ENCODE results near the gene CERCAM. TPM values are rescaled to one million over a fixed set of nuclear protein-coding genes. Genes with fewer than 3 reads are reported as not detected.

Gene CERCAM
- total RNA-seq, 1 experiment from 2014 or later: 10.1 TPM

DNA sequence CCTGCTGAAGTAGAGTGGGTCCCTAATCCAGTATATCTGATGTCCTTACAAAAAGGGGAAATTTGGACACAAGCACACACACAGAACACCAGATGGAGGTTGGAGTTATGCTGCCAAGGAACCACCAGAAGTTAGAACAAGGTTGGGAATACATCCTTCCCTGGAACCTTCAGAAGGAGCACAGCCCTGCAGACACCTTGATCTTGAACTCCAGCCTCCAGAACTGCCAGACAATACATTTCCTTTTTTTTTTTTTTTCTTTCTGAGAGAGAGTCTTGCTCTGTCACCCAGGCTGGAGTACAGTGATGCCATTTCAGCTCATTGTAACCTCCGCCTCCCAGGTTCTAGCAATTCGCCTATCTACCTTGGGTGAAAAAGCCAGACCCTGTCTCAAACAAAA lies 28.1 kb downstream of the CERCAM start:
- Histone ChIP-seq H3K4me3 (ENCODE audit: low read depth, low read length, poor library complexity, severe bottlenecking) (no peak overlapping the region), H3K4me1 (ENCODE audit: insufficient read depth, low read length, poor library complexity, severe bottlenecking) (no peaks in the 10 kb centered on the region), H3K36me3 (ENCODE audit: insufficient read depth, low read length, poor library complexity, severe bottlenecking) (no peaks in the 10 kb centered on the region), H3K27me3 (replicated peaks; ENCODE audit: insufficient read depth, low read depth, low read length, poor library complexity) (no peaks in the 10 kb centered on the region), H3K9me3 (ENCODE audit: low read depth, low read length, poor library complexity, severe bottlenecking) (no peaks in the 10 kb centered on the region), H3K27ac (ENCODE audit: low read depth, low read length, poor library complexity, severe bottlenecking) (no peak overlapping the region)
- intact Hi-C loops (cut with micrococcal nuclease; ENCODE audit: unreplicated experiment): no loop called here
- CTCF ChIA-PET: interaction anchor here (0.7 to 1.4 kb wide), 2 partner anchors 10 to 187 kb away, joined by 3 to 12 read pairs; no protein-coding TSS in a partner anchor
- no TSS peak for BruUV-seq (replicated peaks)
- POLR2A ChIA-PET (ENCODE audit: low non-redundant PET): no interaction called here
- no peak for TF ChIP-seq EZH2 (IDR thresholded peaks at IDR 0.05; ENCODE audit: borderline replicate concordance, low read depth, low read length, poor library complexity, severe bottlenecking)
- TF ChIP-seq, protein P1, sequence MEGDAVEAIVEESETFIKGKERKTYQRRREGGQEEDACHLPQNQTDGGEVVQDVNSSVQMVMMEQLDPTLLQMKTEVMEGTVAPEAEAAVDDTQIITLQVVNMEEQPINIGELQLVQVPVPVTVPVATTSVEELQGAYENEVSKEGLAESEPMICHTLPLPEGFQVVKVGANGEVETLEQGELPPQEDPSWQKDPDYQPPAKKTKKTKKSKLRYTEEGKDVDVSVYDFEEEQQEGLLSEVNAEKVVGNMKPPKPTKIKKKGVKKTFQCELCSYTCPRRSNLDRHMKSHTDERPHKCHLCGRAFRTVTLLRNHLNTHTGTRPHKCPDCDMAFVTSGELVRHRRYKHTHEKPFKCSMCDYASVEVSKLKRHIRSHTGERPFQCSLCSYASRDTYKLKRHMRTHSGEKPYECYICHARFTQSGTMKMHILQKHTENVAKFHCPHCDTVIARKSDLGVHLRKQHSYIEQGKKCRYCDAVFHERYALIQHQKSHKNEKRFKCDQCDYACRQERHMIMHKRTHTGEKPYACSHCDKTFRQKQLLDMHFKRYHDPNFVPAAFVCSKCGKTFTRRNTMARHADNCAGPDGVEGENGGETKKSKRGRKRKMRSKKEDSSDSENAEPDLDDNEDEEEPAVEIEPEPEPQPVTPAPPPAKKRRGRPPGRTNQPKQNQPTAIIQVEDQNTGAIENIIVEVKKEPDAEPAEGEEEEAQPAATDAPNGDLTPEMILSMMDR (conservative IDR thresholded peaks at IDR 0.05; ENCODE audit: low read depth, low read length): no peak
- no peak for DNase-seq (ENCODE audit: low spot score)

DNA sequence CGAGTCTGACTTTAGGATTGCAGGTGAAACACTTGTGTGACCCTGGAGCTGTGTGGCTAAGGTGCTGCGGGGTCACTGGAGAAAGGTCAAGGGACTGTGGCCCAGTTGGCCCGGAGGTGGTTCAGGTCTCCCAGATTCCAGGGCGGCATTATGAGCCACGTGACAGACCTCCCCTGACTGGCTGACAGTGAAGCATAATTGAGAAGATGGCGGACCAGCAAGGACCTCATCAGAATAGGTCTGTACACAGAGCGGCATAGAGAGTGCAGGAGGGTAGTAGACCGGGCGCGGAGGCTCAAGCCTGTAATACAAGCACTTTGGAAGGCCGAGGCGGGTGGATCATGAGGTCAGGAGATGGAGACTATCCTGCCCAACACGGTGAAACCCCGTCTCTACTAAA lies 34.3 kb downstream of the CERCAM start:
- Histone ChIP-seq H3K36me3 (ENCODE audit: insufficient read depth, low read length, poor library complexity, severe bottlenecking) (peaks cover 5% of the 10 kb centered on the region), H3K9me3 (ENCODE audit: low read depth, low read length, poor library complexity, severe bottlenecking) (no peaks in the 10 kb centered on the region), H3K4me3 (ENCODE audit: low read depth, low read length, poor library complexity, severe bottlenecking) (no peak overlapping the region), H3K4me1 (ENCODE audit: insufficient read depth, low read length, poor library complexity, severe bottlenecking) (peaks cover 7% of the 10 kb centered on the region), H3K27me3 (replicated peaks; ENCODE audit: insufficient read depth, low read depth, low read length, poor library complexity) (no peaks in the 10 kb centered on the region), H3K27ac (ENCODE audit: low read depth, low read length, poor library complexity, severe bottlenecking) (no peak overlapping the region)
- ChIA-PET CTCF (no interaction called here), POLR2A (ENCODE audit: low non-redundant PET) (no interaction called here)
- intact Hi-C loops (cut with micrococcal nuclease; ENCODE audit: unreplicated experiment): no loop called here
- TF ChIP-seq EZH2 (IDR thresholded peaks at IDR 0.05; ENCODE audit: borderline replicate concordance, low read depth, low read length, poor library complexity, severe bottlenecking): no peak
- TF ChIP-seq, protein P1 (conservative IDR thresholded peaks at IDR 0.05; ENCODE audit: low read depth, low read length): no peak
- TSS peak; percentile 38 for BruUV-seq (replicated peaks)
- DNase-seq (ENCODE audit: low spot score): no peak

DNA sequence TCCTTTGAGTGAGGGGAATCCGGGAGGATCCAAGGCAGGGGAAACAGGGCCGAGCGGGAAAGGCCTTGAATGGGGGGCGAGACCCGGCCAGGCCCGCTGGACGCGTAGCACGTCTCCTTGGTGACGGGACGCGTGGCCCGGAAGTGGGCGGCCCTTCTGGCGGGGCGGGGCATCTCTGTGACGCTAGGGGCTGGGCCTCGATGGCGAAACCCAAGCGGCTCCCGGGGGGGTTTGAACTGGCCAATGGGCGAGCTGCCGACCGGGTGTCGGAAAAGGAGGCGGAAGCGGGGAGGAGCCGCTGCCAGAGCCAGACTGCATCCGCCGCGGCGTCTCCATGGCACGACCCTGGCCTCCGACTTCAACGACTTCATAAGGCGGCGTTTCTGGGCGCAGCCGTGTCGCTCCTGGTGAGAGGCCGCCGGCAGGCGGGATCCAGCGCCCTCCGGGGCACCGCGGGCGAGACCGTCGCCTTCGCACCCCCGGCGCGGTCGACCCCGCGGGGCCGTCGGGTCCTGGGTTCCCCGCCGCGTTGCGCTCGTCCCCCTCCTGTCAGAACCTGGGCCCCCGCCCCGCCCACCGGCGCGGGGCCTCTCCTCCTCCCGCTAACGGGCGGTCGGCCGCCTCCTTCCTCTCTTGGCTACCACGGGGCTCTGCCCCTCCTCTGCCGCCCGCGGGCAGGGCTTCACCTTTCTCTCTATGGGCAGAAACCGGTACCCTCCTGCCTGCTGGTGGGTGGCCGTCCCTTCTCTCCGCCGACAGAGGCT lies 35.4 kb downstream of the CERCAM start, which contains the start of gene ODF2:
TSS of gene ODF2 (plus strand) at position 158 of the 764 bp plus-strand sequence. CDS start at position 244, 86 bp downstream.
- BruUV-seq (replicated peaks): no TSS peak
- Histone ChIP-seq H3K27me3 (replicated peaks; ENCODE audit: insufficient read depth, low read depth, low read length, poor library complexity) (no peaks in the 10 kb centered on the region), H3K27ac (ENCODE audit: low read depth, low read length, poor library complexity, severe bottlenecking) (peak within 1 kb of the TSS; percentile 84), H3K9me3 (ENCODE audit: low read depth, low read length, poor library complexity, severe bottlenecking) (no peaks in the 10 kb centered on the region), H3K4me1 (ENCODE audit: insufficient read depth, low read length, poor library complexity, severe bottlenecking) (peaks cover 7% of the 10 kb centered on the region), H3K36me3 (ENCODE audit: insufficient read depth, low read length, poor library complexity, severe bottlenecking) (peaks cover 16% of the 10 kb centered on the region), H3K4me3 (ENCODE audit: low read depth, low read length, poor library complexity, severe bottlenecking) (peak within 1 kb of the TSS; percentile 75)
- DNase-seq (ENCODE audit: low spot score): peak; percentile 98
- TF ChIP-seq, protein P1 (conservative IDR thresholded peaks at IDR 0.05; ENCODE audit: low read depth, low read length): no peak
- intact Hi-C loops (cut with micrococcal nuclease; ENCODE audit: unreplicated experiment): no loop called here
- POLR2A ChIA-PET (ENCODE audit: low non-redundant PET): interaction anchor here (0.7 kb wide), 1 partner anchor 296 kb away, joined by 11 read pairs; the partner anchor contains the start of gene BBLN
- CTCF ChIA-PET: no interaction called here
